Limb (tissue), 2 donors: ENCODE results near the gene PDIA2.
A peak's percentile ranks its signal among the peaks of the same experiment; 100 is the strongest.
"Not testable (repeated sequence)": the region's sequence is repeated elsewhere in the genome, so short reads cannot be mapped to it uniquely, and the experiment has no call there.

ENCODE experiments used
- DNase-seq, 2 donors: peaks; one replicate each; pipeline ENCODE4 v3.0.0-alpha.2; 2016; ENCODE audit errors: extremely low spot score in 2 of 2

Gene PDIA2

GRCh38 chr16:330741-331140 lies 47.8 kb downstream of the PDIA2 start:
- DNase-seq = no peak

DNA sequence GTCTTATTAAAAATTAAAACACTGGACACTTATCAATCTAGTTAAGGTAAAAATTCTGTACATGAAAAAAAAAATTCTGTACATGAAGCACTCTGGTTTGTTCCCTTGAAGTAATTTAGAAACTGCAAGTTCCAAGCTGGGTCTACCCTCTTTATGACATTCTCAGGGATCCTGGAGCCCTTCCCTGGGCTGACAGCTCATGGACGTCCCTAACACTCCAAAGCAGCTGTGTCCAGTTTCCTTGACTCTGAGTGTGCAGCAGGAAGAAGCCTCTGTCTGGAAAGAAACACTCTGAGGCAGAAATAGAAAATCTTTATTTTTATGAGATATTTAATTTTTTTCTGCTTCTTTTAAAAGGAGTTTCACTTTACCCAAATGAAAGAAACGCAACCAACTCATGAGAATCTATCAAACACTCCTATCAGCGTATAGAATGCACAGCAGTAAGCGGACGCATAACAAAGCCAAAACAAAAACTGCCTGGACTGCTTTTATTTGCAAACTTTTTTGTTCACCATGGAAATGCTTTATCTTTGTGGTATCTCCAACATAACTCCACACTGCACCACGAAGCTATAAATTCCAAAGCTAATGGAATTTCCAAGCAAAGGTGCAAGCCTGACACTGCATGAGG lies 48.3 kb downstream of the PDIA2 start:
- DNase-seq = peak in 1 of 2 donors; percentile 21

- DNase-seq = no peak
Observed at GRCh38 chr16:333406-334094, 50.6 kb downstream of the PDIA2 start.

- DNase-seq = not testable (repeated sequence)
Observed at GRCh38 chr16:334164-334832, 51.3 kb downstream of the PDIA2 start.

GRCh38 chr16:334861-335632 lies 52.1 kb downstream of the PDIA2 start:
- DNase-seq = not testable (repeated sequence)

- DNase-seq = no peak
Observed at GRCh38 chr16:336269-336668, 53.3 kb downstream of the PDIA2 start.
